Mucosa of rectum (tissue), 2 donors: ENCODE data around the gene SGCA.

Experiments used
- H3K27ac ChIP-seq, 2 donors: one replicate each; pipeline ENCODE4 v1.7.0; 2013; ENCODE audit warnings: inconsistent platforms in 2 of 2, low read depth in 2 of 2, low read length in 2 of 2
- H3K27me3 ChIP-seq, 2 donors: one replicate each; pipeline ENCODE4 v1.7.0; 2013; ENCODE audit warnings: low read length in 2 of 2; ENCODE audit not compliant: control insufficient read depth in 2 of 2, insufficient read depth in 2 of 2
- H3K36me3 ChIP-seq, 2 donors: one replicate each; pipeline ENCODE4 v1.7.0; 2013; ENCODE audit warnings: low read length in 2 of 2; ENCODE audit not compliant: control insufficient read depth in 2 of 2, insufficient read depth in 2 of 2
- H3K4me1 ChIP-seq, 2 donors: one replicate each; pipeline ENCODE4 v1.7.0; 2013; ENCODE audit warnings: low read length in 2 of 2, mild to moderate bottlenecking in 1 of 2; ENCODE audit not compliant: control insufficient read depth in 2 of 2, insufficient read depth in 2 of 2
- H3K4me3 ChIP-seq, 2 donors: one replicate each; pipeline ENCODE4 v1.7.0; 2013; ENCODE audit warnings: low read length in 2 of 2
- H3K9ac ChIP-seq, 2 donors: one replicate each; pipeline ENCODE4 v1.7.0; 2013; ENCODE audit warnings: low read length in 2 of 2, low read depth in 1 of 2, mild to moderate bottlenecking in 1 of 2
- H3K9me3 ChIP-seq, 2 donors: one replicate each; pipeline ENCODE4 v1.7.0; 2013; ENCODE audit warnings: low read length in 2 of 2; ENCODE audit not compliant: control insufficient read depth in 2 of 2
- donor health status: healthy.
- donor health status: Normal muscosa, but diverticular disease.

SGCA gene

DNA sequence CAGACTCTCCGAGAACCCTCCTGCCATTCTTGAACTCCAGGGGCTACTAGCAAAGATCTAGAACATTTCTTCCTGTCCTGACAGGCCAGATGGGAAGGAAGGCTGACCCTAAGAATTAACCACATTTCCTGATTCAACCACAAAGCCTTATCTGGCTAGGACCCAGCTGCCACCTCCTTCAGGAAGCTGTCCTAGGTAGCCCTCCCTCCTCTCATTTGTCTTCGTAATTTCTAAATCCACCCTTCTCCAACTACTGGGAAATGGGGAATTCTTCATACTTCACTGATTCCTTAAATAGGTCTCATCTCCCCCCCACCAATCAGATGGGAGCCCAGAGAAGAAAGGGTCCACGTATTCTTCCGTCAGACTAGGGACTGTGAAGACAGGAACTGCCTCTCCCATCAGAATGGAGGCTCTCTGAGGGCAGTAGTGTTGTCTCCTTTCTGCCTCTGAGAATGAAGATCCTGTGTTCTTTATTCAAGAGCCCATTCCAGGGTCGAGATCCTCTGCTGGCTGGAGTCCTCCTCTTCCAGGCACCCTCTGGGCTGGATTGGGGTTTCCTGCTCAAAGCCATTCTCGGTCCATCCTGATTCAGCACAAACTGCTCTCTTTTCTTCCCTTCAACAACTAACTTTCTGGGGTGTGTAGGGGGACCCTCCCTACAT lies 38.0 kb upstream of the SGCA start:
- H3K27ac ChIP-seq = no peak overlapping the region
- H3K27me3 ChIP-seq = peaks cover 10 to 11% of the 10 kb centered on the region in 2 donors
- H3K36me3 ChIP-seq = peaks cover 0 to 2% of the 10 kb centered on the region in 2 donors
- no peak overlapping the region for H3K4me3 ChIP-seq
- H3K9ac ChIP-seq = no peak overlapping the region
- H3K4me1 ChIP-seq = peaks cover 2 to 15% of the 10 kb centered on the region in 2 donors
- H3K9me3 ChIP-seq = no peaks in the 10 kb centered on the region

DNA sequence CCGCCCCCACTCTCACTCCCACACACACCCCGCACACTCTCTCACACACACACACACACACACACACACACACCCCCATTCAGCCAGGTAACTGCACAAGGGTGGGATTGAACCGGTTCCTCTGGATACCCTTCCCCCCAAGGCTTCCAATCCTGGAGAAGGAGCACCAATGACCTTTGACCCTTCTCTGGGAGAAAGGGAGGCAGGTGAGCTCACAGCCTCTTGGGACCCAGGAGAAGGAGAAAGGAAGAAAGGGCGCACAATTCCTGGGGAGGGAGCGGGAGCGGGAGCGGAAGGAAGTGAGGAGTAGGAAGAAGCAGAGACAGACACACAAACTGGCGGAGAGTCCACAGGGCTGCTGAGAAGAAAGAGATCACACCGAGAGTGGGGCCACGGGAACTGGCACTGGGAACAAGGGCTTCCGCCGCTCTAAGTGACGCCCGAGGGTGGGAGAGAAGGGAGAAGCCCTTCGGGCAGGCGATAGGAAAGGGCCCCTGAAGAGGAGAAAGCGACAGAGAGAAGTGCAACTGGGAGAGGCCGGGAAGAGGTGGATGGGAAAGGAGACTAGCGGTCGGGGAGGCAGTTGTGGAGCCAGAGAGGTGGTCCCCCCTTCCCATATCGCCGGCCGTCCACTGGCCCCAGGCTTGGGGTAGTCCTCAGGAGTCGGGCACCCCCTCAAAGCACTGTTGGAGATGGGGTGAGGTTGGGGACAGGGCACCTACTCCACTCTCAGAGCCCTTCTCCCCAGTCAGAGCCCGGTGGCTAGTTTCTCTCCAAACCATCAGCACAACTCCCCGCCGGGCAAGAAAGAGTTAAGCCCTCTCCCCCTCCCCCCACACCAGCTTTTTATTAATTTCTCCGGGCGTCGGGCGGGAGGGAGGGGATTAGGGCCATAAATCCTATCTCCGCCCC lies 37.1 kb upstream of the SGCA start:
- Histone ChIP-seq H3K9ac (no peak overlapping the region), H3K9me3 (no peaks in the 10 kb centered on the region), H3K4me3 (peak overlapping the region; percentile 20 to 66), H3K4me1 (peaks cover 2 to 11% of the 10 kb centered on the region in 2 donors), H3K27me3 (peaks cover 10 to 11% of the 10 kb centered on the region in 2 donors), H3K27ac (peak overlapping the region in 1 of 2 donors; percentile 9), H3K36me3 (peaks cover 0 to 2% of the 10 kb centered on the region in 2 donors)

DNA sequence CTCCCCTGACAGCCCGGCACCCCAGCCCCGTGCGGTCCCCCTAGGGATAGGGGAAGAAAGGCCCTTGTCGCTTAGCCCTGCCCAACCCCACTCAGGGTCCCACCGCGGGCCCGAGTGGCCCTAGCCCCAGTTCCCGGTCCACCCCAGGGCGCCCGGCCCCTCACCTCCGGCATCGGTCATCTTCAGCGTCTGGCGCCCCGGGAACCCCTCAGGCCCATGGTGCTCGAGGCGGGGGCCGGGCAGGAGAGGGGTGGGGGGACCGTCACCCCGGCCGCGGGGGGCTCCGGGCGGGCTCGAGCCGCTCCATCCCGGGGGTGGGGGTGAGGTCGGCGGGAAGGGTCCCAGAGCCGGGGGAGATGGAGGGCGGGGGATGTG lies 36.5 kb upstream of the SGCA start:
- no peak overlapping the region for H3K27ac ChIP-seq
- no peak overlapping the region for H3K9ac ChIP-seq
- H3K27me3 ChIP-seq = peaks cover 10 to 11% of the 10 kb centered on the region in 2 donors
- H3K4me1 ChIP-seq = peaks cover 2 to 11% of the 10 kb centered on the region in 2 donors
- H3K36me3 ChIP-seq = peaks cover 2% of the 10 kb centered on the region in 2 donors
- peak overlapping the region in 1 of 2 donors; percentile 35 for H3K4me3 ChIP-seq
- H3K9me3 ChIP-seq = no peaks in the 10 kb centered on the region

DNA sequence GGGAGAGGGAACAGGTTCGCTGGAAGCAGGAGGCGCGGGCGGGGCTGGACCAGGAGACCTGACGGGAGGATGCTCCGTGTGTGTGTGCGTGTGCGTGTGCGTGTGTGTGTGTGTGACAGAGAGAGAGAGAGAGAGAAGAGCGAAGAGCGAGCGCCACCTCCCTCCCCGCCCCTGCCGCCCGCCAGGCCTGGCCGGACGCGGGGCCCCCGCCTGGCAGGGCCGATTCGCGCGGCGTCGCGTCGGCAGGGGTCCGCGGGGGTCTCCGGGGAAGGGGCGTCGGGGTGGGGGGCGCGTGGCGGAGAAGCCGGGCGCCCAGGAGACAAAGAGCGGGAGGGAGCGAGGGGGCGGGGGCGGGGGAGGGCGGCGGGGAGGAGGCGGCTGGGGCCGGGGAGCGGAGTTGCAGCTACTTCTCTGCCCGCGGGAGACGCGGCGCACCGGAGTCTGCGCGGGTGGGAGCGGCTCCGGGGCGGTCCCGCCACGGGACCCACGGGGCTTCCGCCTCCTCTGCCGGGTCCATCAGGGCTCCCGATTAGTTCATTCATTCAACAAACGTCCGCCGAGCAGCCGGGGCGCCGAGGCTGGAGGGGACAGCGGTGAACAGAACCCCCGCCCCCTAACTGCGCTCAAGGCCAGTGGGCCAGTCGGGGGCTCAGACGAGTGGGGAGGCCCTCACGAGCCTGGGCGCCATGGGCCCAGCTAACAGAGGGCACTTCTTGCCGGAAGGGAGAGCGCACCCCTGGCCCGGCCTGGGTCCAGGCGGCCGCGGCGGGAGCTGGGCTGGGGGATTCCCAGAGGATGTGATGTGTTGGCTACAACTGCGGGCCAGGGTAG lies 35.9 kb upstream of the SGCA start, which contains the start of gene SAMD14:
Gene SAMD14, minus strand, starts transcription at position 433 of the 831 bp plus-strand sequence. CDS start 5,201 bp downstream, outside the sequence.
- Histone ChIP-seq H3K4me3 (peak within 1 kb of the TSS; percentile 35 to 66), H3K9me3 (no peaks in the 10 kb centered on the region), H3K27me3 (peaks cover 10 to 11% of the 10 kb centered on the region in 2 donors), H3K9ac (no peak within 1 kb of the TSS), H3K36me3 (peaks cover 3 to 6% of the 10 kb centered on the region in 2 donors), H3K4me1 (peaks cover 2 to 11% of the 10 kb centered on the region in 2 donors), H3K27ac (no peak within 1 kb of the TSS)

DNA sequence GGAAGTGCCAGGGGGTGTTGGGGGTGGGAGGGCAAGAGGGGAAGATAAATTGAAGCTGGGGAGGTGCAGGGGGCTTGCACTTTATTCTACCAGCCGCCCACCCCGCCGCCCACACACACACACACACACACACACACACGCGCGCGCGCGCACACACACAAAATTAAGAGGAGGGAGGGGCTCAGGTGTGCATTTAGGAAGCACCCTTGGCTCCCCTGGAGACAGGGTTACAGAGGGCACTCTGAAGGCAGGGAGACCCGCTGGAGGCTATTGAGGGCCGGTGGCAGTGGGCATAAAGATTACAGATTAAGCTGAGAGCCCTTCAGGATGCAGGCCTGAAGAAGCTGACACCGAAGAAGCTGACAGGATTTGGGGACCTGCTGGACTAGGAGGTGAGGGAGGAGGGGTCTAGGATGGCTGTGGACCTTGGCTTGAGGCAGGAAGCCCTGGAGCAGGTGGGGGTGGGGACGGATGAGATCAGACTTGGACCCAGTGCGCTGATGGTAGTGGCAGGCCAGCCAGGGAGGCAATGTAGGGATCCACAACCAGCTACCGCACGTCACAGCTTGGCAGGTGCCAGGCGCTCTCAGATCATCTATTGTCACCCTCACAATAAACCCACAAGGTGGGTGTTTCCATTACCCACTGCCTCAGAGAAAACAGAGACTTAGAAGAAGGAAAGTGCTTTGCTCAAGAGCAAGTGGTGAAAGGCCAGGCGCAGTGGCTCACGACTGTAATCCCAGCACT lies 35.1 kb upstream of the SGCA start:
- Histone ChIP-seq H3K9me3 (no peaks in the 10 kb centered on the region), H3K9ac (no peak overlapping the region), H3K36me3 (peaks cover 7 to 10% of the 10 kb centered on the region in 2 donors), H3K4me3 (no peak overlapping the region), H3K27ac (no peak overlapping the region), H3K27me3 (peaks cover 10 to 11% of the 10 kb centered on the region in 2 donors), H3K4me1 (peaks cover 2 to 11% of the 10 kb centered on the region in 2 donors)

DNA sequence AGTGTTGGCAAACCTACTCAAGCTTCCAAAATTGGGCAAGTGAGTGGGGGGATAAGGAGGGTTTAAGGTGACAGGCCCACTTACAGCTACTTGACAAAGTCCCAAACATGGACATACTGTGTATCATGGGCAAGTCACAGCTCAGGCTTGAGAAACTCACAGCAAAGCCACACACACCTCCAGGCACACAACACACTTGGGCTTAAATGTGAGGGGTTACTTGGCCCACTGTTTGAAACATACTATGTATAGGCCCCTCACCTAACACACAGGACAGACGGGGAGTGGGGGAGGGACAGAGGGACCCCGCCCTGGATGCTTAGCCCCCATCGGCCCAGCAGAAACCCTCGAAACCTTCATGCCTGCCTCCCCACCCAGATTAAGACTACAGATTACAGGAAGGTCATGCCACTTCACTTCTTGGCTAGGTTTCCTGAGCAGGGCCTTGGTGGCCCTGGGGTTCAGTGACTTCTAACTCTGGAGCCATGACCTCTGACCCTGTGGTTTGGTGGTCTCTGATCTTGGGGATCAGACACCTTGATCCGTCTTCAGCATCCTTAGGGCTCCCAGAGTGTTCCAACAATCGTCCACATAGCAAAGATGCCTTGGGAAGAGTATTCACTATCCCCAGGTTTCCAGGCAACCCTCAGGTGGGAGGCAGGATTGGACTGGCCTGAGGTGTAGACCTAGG lies 33.6 kb upstream of the SGCA start:
- H3K4me3 ChIP-seq = no peak overlapping the region
- H3K4me1 ChIP-seq = peaks cover 2 to 11% of the 10 kb centered on the region in 2 donors
- peaks cover 10 to 11% of the 10 kb centered on the region in 2 donors for H3K27me3 ChIP-seq
- H3K27ac ChIP-seq = no peak overlapping the region
- H3K9ac ChIP-seq = no peak overlapping the region
- peaks cover 20 to 22% of the 10 kb centered on the region in 2 donors for H3K36me3 ChIP-seq
- no peaks in the 10 kb centered on the region for H3K9me3 ChIP-seq

DNA sequence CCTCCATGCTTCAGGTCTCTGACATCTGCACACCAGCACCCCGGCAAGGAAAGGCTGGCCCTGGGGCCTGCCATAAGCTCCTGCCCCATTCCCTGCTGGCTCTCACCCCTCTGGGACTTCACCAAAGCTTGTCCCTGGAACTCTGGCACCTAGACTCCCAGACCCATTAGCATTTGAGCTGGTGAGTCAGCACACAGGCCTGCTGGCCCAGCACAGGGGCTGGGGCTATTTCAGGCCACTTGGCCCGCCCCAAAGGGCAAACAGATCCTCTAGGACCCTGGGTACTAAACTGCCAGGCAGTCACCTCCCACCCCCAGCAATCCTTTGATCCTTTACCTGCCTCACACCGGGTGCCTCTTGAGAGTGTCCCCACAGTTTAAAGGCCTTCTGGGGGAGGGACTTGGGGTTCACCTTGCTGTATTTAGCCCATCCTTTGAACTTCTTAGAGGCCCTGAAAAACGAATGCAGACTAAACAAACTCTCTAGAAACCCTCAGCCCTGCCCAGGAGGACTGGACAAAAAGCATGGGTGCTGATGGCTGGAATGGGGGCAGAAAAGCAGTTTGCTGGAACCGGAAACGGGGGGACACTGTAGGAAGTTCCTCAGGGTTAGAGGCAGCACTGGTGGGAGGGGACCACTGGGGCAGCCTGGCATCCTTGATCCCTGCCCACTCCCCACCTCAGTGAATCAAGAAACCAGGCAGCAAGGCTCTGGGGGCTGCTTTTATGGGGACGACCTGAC lies 32.6 kb upstream of the SGCA start:
- H3K27me3 ChIP-seq = peaks cover 8 to 11% of the 10 kb centered on the region in 2 donors
- H3K4me1 ChIP-seq = peaks cover 2 to 7% of the 10 kb centered on the region in 2 donors
- H3K36me3 ChIP-seq = peaks cover 28 to 32% of the 10 kb centered on the region in 2 donors
- no peak overlapping the region for H3K27ac ChIP-seq
- H3K9me3 ChIP-seq = no peaks in the 10 kb centered on the region
- H3K9ac ChIP-seq = no peak overlapping the region
- H3K4me3 ChIP-seq = no peak overlapping the region

DNA sequence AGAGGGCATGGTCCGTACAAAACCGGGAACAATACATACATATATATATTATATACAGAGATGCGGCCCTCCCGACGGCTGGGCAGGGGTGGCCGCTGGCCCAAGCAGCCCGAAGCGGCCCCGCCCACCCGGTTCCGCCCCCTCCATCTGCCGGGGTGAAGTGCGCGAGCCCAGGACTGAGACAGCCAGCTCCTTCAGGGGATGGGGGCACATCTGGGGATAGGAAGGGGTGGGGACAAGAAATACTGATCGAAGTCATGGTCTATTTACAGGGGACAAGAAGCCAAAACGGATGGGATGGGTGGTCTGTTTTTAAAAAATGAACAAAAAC lies 32.1 kb upstream of the SGCA start:
- Histone ChIP-seq H3K9me3 (no peaks in the 10 kb centered on the region), H3K9ac (no peak overlapping the region), H3K4me1 (peaks cover 2 to 3% of the 10 kb centered on the region in 2 donors), H3K36me3 (peaks cover 34 to 37% of the 10 kb centered on the region in 2 donors), H3K4me3 (no peak overlapping the region), H3K27me3 (peaks cover 4 to 8% of the 10 kb centered on the region in 2 donors), H3K27ac (no peak overlapping the region)
